OCI-LY7 (cell line): ENCODE data around the gene STAU1. TPM values are rescaled to one million over a fixed set of nuclear protein-coding genes. Genes with fewer than 3 reads are reported as not detected.
"Not testable (repeated sequence)": the region's sequence is repeated elsewhere in the genome, so short reads cannot be mapped to it uniquely, and the experiment has no call there.

ENCODE experiments used
- BruUV-seq: library from RNA; stranded (reverse); fragments of 400-500 nt; replicated peaks from 2 replicates; lab custom pipeline; 2021; lab: Mats Ljungman, UMichigan
- CTCF ChIA-PET: fragments of 300-600 bp; sonication (Branson Sonifier 250); formaldehyde crosslinking; loops from one replicate; lab custom pipeline; 2022; ENCODE audit warnings: antibody characterized with exemption; ENCODE audit not compliant: unreplicated experiment; lab: Charles Lee
- POLR2A ChIA-PET: fragments of 300-600 bp; sonication (Branson Sonifier 250); formaldehyde crosslinking; loops from one replicate; lab custom pipeline; 2022; ENCODE audit warnings: antibody characterized with exemption; lab: Charles Lee
- DNase-seq: peaks from one replicate; pipeline ENCODE4 v3.0.0-alpha.2; 2015; ENCODE audit warnings: low spot score
- H2AFZ ChIP-seq: fragments of 200-600 bp; sonication (generic), shearing (Covaris generic); 2 replicates; pipeline ENCODE4 v1.6.1; 2014; ENCODE audit warnings: mild to moderate bottlenecking, antibody characterized with exemption, low read length, moderate library complexity
- H3K27ac ChIP-seq: fragments of 200-600 bp; sonication (generic); 2 replicates; pipeline ENCODE4 v1.5.1; 2014; ENCODE audit warnings: mixed run types, low read depth, mild to moderate bottlenecking, moderate library complexity, low read length, inconsistent platforms; ENCODE audit not compliant: poor library complexity, severe bottlenecking
- H3K36me3 ChIP-seq: fragments of 200-600 bp; sonication (generic); 2 replicates; pipeline ENCODE4 v1.6.1; 2014; ENCODE audit warnings: mild to moderate bottlenecking, antibody characterized with exemption, low read length, moderate library complexity, mixed read lengths; ENCODE audit not compliant: insufficient read depth
- H3K4me1 ChIP-seq: fragments of 200-600 bp; sonication (generic); 2 replicates; pipeline ENCODE4 v1.5.1; 2014; ENCODE audit warnings: mild to moderate bottlenecking, low read length; ENCODE audit not compliant: insufficient read depth, poor library complexity, severe bottlenecking
- H3K4me2 ChIP-seq: fragments of 200-600 bp; sonication (generic); 2 replicates; pipeline ENCODE4 v1.6.1; 2014; ENCODE audit warnings: mild to moderate bottlenecking, low read length
- H3K4me3 ChIP-seq: fragments of 200-600 bp; sonication (generic); 2 replicates; pipeline ENCODE4 v1.5.1; 2014; ENCODE audit warnings: mild to moderate bottlenecking, low read depth, low read length; ENCODE audit not compliant: poor library complexity, severe bottlenecking
- H3K79me2 ChIP-seq: fragments of 200-600 bp; sonication (generic); 2 replicates; pipeline ENCODE4 v1.6.1; 2016; ENCODE audit warnings: low read depth, mild to moderate bottlenecking, low read length, moderate library complexity, mixed read lengths; ENCODE audit not compliant: insufficient read depth
- H3K9me2 ChIP-seq: fragments of 200-600 bp; sonication (generic); 2 replicates; pipeline ENCODE4 v1.6.1; 2016; ENCODE audit warnings: mild to moderate bottlenecking, low read length, mixed read lengths; ENCODE audit not compliant: insufficient read depth
- H3K9me3 ChIP-seq: fragments of 200-600 bp; sonication (generic); 2 replicates; pipeline ENCODE4 v1.6.1; 2014; ENCODE audit warnings: mild to moderate bottlenecking, mixed run types, low read length, mixed read lengths
- H4K20me1 ChIP-seq: fragments of 200-600 bp; sonication (generic); 2 replicates; pipeline ENCODE4 v1.6.1; 2014; ENCODE audit warnings: mild to moderate bottlenecking, antibody characterized with exemption, low read length, moderate library complexity, mixed read lengths; ENCODE audit not compliant: insufficient read depth
- EZH2phosphoT487 ChIP-seq: fragments of 200-600 bp; sonication (generic); IDR thresholded peaks from 2 replicates; pipeline ENCODE4 v1.6.1; 2018; ENCODE audit warnings: low read depth, borderline replicate concordance, mild to moderate bottlenecking, mixed run types, antibody characterized with exemption, low read length, moderate library complexity, mixed read lengths
- intact Hi-C: fragments of 100-400 bp; cut with micrococcal nuclease; formaldehyde crosslinking; loops from one replicate; pipeline ENCODE4 v1.10.0; 2022; ENCODE audit not compliant: unreplicated experiment
- total RNA-seq, 2 experiments: library from RNA; depleted of rRNA in 1 of 2; stranded (reverse); fragments of >200 nt in 1 of 2; shearing (Covaris generic) in 1 of 2; gene quantifications; 2 replicates each; pipeline ENCODE4 v1.2.3, GENCODE V29; 2014 to 2022
- TF ChIP-seq, protein P1 (sequence below): fragments of 200-600 bp; sonication (generic); conservative IDR thresholded peaks from 2 replicates; pipeline ENCODE4 v1.5.1; 2014; ENCODE audit warnings: mild to moderate bottlenecking, antibody characterized with exemption, low read length, moderate library complexity, mixed read lengths

Gene STAU1
- total RNA-seq, 2 experiments from 2014 or later: 36.8 to 66.8 TPM

DNA sequence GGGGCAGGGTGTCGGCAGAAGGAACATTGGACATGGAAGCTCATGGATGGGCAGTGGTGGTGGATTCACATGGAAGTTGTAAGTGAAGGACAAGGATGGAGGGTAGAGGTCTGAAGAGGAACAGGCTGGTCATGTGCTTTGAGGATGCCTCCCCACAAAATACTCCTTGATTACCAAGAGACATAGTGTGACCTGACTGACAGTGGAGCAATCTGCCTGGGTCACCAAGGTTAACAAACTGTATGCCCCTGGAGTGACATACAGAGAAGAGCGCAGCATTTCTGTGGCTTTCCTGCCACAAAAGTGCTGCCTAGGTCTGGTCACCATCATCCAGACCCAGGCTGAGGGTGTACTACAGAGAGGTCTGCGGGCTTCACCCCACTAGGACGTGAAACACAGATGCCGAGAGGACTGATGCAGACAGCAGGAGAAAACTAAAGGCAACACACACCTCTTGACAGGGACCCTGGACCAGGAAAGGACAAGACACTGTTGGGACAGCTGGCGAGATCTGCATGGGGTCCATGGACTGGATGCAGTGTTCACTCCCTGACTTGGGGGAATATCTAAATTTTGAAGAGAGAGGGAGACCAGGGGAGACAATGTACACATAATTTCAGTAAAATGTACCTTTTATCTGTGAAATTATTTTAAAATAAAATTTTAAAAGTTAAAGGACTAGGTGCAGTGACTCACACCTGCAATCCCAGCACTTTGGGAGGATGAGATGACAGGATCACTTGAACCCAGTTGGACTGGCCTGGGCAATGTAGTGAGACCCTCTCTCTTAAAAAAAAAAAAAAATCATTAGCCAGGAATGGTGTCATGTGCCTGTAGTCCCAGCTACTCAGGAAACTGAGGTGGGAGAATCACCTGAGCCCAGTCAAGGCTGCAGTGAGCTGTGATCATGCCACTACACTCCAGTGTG lies 77.1 kb downstream of the STAU1 start:
- H2AFZ ChIP-seq: no peak overlapping the region
- POLR2A ChIA-PET: no interaction called here

DNA sequence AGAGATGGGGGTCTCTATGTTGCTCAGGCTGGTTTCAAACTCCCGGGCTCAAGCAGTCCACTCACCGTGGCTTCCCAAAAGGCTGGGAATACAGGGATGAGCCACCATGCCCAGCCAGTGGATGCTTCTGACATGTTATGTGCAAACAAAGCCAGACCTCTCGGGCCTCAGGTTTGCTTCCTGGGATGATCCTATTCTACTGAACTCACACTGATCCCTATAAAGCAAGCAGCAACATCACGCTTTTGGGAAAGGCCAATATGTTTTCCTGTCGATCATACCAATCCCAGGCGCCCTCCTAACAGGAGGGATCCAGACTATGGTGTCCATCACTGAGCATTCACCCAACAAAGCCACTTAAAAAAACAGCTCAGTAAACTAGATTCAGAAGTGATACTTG lies 81.8 kb downstream of the STAU1 start:
- H3K79me2 ChIP-seq: no peaks in the 10 kb centered on the region
- TF ChIP-seq EZH2phosphoT487: no peak
- TF ChIP-seq, protein P1, sequence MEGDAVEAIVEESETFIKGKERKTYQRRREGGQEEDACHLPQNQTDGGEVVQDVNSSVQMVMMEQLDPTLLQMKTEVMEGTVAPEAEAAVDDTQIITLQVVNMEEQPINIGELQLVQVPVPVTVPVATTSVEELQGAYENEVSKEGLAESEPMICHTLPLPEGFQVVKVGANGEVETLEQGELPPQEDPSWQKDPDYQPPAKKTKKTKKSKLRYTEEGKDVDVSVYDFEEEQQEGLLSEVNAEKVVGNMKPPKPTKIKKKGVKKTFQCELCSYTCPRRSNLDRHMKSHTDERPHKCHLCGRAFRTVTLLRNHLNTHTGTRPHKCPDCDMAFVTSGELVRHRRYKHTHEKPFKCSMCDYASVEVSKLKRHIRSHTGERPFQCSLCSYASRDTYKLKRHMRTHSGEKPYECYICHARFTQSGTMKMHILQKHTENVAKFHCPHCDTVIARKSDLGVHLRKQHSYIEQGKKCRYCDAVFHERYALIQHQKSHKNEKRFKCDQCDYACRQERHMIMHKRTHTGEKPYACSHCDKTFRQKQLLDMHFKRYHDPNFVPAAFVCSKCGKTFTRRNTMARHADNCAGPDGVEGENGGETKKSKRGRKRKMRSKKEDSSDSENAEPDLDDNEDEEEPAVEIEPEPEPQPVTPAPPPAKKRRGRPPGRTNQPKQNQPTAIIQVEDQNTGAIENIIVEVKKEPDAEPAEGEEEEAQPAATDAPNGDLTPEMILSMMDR: no peak
- H3K4me2 ChIP-seq: no peak overlapping the region
- H3K4me3 ChIP-seq: no peak overlapping the region
- ChIA-PET CTCF (no interaction called here), POLR2A (interaction anchor here (1.0 kb wide), 1 partner anchor 9 kb away, joined by 3 read pairs; no protein-coding TSS in a partner anchor)
- DNase-seq: no peak
- no peaks in the 10 kb centered on the region for H4K20me1 ChIP-seq
- H3K9me2 ChIP-seq: no peaks in the 10 kb centered on the region
- intact Hi-C loops: no loop called here
- H3K27ac ChIP-seq: no peak overlapping the region
- BruUV-seq: no TSS peak
- H3K9me3 ChIP-seq: no peaks in the 10 kb centered on the region
- no peaks in the 10 kb centered on the region for H3K4me1 ChIP-seq
- H2AFZ ChIP-seq: no peak overlapping the region
- peaks cover 50% of the 10 kb centered on the region for H3K36me3 ChIP-seq

More for the DNA sequence above, 77.1 kb downstream of the STAU1 start:
- H3K4me3 ChIP-seq: no peak overlapping the region
- H3K9me2 ChIP-seq: no peaks in the 10 kb centered on the region
- CTCF ChIA-PET: no interaction called here
- no peak overlapping the region for H3K27ac ChIP-seq
- TF ChIP-seq, protein P1: no peak
- TF ChIP-seq EZH2phosphoT487: no peak
- no peaks in the 10 kb centered on the region for H3K9me3 ChIP-seq
- H3K4me1 ChIP-seq: no peaks in the 10 kb centered on the region
- peaks cover 41% of the 10 kb centered on the region for H3K36me3 ChIP-seq
- no peak for DNase-seq
- no TSS peak for BruUV-seq
- intact Hi-C loops: no loop called here
- H3K4me2 ChIP-seq: no peak overlapping the region
- no peaks in the 10 kb centered on the region for H3K79me2 ChIP-seq
- H4K20me1 ChIP-seq: no peaks in the 10 kb centered on the region; the same call in 1 of the 2 replicates

DNA sequence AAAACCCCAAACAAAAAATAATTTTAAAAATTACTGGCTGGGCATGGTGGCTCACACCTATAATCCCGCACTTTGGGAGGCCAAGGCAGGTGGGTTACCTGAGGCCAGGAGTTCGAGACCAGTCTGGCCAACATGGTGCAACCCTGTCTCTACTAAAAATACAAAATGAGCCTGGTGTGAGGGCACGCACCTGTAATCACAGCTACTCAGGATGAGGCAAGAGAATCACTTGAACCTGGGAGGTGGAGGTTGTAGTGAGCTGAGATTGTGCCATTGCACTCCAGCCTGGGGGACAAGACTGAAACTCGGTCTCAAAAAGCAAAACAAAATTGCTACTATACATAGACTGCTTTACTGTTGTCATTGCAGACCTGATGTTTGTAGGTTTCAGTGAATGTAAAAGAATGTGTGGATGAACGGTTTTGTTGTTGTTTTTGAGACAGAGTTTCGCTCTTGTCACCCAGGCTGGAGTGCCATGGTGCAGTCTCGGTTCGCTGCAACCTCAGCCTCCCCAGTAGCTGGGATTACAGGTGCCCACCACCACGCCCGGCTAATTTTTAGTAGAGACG lies 83.1 kb downstream of the STAU1 start:
- DNase-seq, CTCF ChIA-PET, H3K9me3 ChIP-seq, H3K4me2 ChIP-seq, H4K20me1 ChIP-seq, H3K4me1 ChIP-seq, BruUV-seq, H3K9me2 ChIP-seq, H3K79me2 ChIP-seq, H2AFZ ChIP-seq, H3K4me3 ChIP-seq, intact Hi-C loops, H3K27ac ChIP-seq: not testable (repeated sequence)
- POLR2A ChIA-PET: interaction anchor here (0.6 kb wide), 1 partner anchor 111 kb away, joined by 3 read pairs; no protein-coding TSS in a partner anchor
- H3K36me3 ChIP-seq: peaks cover 60% of the 10 kb centered on the region
